Measurements from ENCODE around the gene VPS45.
"Not testable (repeated sequence)": the region's sequence is repeated elsewhere in the genome, so short reads cannot be mapped to it uniquely, and the experiment has no call there.

VPS45 gene

DNA sequence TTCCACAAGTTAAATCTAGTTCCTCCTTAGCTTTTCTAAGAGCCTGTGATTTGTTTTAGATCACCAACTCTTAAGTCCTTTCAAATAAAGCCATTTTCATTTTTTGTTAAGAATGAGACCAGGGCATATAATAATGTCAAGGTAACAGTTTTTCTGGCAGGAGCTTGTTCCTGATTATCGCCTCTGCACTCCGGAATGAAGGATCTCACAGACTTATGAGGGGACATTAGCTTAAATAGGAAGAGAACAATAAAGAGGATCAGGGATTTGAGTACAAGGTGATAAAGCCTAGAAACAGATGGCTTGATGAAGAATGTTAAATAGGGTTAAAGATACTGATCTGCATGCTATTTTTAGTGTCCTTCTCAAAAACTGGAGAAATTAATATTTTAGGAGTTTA, 43.4 kb upstream of the VPS45 start:
- no peak overlapping the region for H3K27ac ChIP-seq (ENCODE audit: low read depth, low read length)
- H2BK15ac ChIP-seq (replicated peaks; ENCODE audit: low read depth) = no peak overlapping the region
- no peak overlapping the region for H3K4me3 ChIP-seq (ENCODE audit: low read length)
- H2BK5ac ChIP-seq (ENCODE audit: low read length) = no peak overlapping the region
- H3K36me3 ChIP-seq (ENCODE audit: control insufficient read depth, insufficient read depth, low read length) = no peaks in the 10 kb centered on the region
- no peak overlapping the region for H4K8ac ChIP-seq (ENCODE audit: low read depth, low read length)
- no peak overlapping the region for H3K4ac ChIP-seq (ENCODE audit: low read depth, low read length)
- H3K23ac ChIP-seq (ENCODE audit: low read length) = no peak overlapping the region
- H3K79me1 ChIP-seq (ENCODE audit: low read length) = no peaks in the 10 kb centered on the region
- no peak overlapping the region for H2AK5ac ChIP-seq (ENCODE audit: low read length)
- no peaks in the 10 kb centered on the region for H3K79me2 ChIP-seq (ENCODE audit: control insufficient read depth, insufficient read depth, low read length)
- no peak overlapping the region for H3K4me2 ChIP-seq (ENCODE audit: low read length)
- no peak overlapping the region for H3K18ac ChIP-seq (ENCODE audit: low read length)
- WGBS (ENCODE audit: extremely low coverage, insufficient coverage, low lambda C conversion rate) = no CpG with 5 or more reads among the region's 2 CpGs
- no peak overlapping the region for H3K9ac ChIP-seq (ENCODE audit: low read length)
- H3K56ac ChIP-seq (ENCODE audit: low read length) = no peak overlapping the region
- H2BK120ac ChIP-seq (ENCODE audit: low read depth, low read length) = no peak overlapping the region
- H4K5ac ChIP-seq (ENCODE audit: low read length) = no peak overlapping the region
- no peaks in the 10 kb centered on the region for H3K4me1 ChIP-seq (ENCODE audit: control insufficient read depth, low read depth, low read length)
- H3K27me3 ChIP-seq (ENCODE audit: insufficient read depth, low read length, poor library complexity) = no peaks in the 10 kb centered on the region
- DNase-seq = no peak

GRCh38 chr1:150028322-150028721, 39.3 kb upstream of the VPS45 start:
- no peak overlapping the region for H3K27ac ChIP-seq (ENCODE audit: low read depth, low read length)
- H3K4me1 ChIP-seq (ENCODE audit: control insufficient read depth, low read depth, low read length) = no peaks in the 10 kb centered on the region
- DNase-seq = no peak
- no peak overlapping the region for H2BK5ac ChIP-seq (ENCODE audit: low read length)
- no peak overlapping the region for H2BK15ac ChIP-seq (replicated peaks; ENCODE audit: low read depth)
- no peak overlapping the region for H3K23ac ChIP-seq (ENCODE audit: low read length)
- H3K4ac ChIP-seq (ENCODE audit: low read depth, low read length) = no peak overlapping the region
- no peaks in the 10 kb centered on the region for H3K79me1 ChIP-seq (ENCODE audit: low read length)
- H2AK5ac ChIP-seq (ENCODE audit: low read length) = no peak overlapping the region
- no peak overlapping the region for H3K4me3 ChIP-seq (ENCODE audit: low read length)
- no peak overlapping the region for H3K9ac ChIP-seq (ENCODE audit: low read length)
- H4K8ac ChIP-seq (ENCODE audit: low read depth, low read length) = no peak overlapping the region
- H3K56ac ChIP-seq (ENCODE audit: low read length) = no peak overlapping the region
- no peak overlapping the region for H3K4me2 ChIP-seq (ENCODE audit: low read length)
- WGBS (ENCODE audit: extremely low coverage, insufficient coverage, low lambda C conversion rate) = no CpG with 5 or more reads among the region's 1 CpG
- no peaks in the 10 kb centered on the region for H3K79me2 ChIP-seq (ENCODE audit: control insufficient read depth, insufficient read depth, low read length)
- H3K18ac ChIP-seq (ENCODE audit: low read length) = no peak overlapping the region
- H3K36me3 ChIP-seq (ENCODE audit: control insufficient read depth, insufficient read depth, low read length) = no peaks in the 10 kb centered on the region
- no peak overlapping the region for H2BK120ac ChIP-seq (ENCODE audit: low read depth, low read length)
- no peak overlapping the region for H4K5ac ChIP-seq (ENCODE audit: low read length)
- H3K27me3 ChIP-seq (ENCODE audit: insufficient read depth, low read length, poor library complexity) = no peaks in the 10 kb centered on the region

- H3K27me3 ChIP-seq (ENCODE audit: insufficient read depth, low read length, poor library complexity) = no peaks in the 10 kb centered on the region
- H3K4ac ChIP-seq (ENCODE audit: low read depth, low read length) = no peak overlapping the region
- H3K9ac ChIP-seq (ENCODE audit: low read length) = no peak overlapping the region
- DNase-seq = no peak
- H3K79me2 ChIP-seq (ENCODE audit: control insufficient read depth, insufficient read depth, low read length) = no peaks in the 10 kb centered on the region
- H3K18ac ChIP-seq (ENCODE audit: low read length) = no peak overlapping the region
- H2BK5ac ChIP-seq (ENCODE audit: low read length) = no peak overlapping the region
- H3K79me1 ChIP-seq (ENCODE audit: low read length) = no peaks in the 10 kb centered on the region
- no peak overlapping the region for H3K56ac ChIP-seq (ENCODE audit: low read length)
- no peak overlapping the region for H4K5ac ChIP-seq (ENCODE audit: low read length)
- no peak overlapping the region for H2BK120ac ChIP-seq (ENCODE audit: low read depth, low read length)
- no peak overlapping the region for H3K4me2 ChIP-seq (ENCODE audit: low read length)
- no peaks in the 10 kb centered on the region for H3K36me3 ChIP-seq (ENCODE audit: control insufficient read depth, insufficient read depth, low read length)
- no peaks in the 10 kb centered on the region for H3K4me1 ChIP-seq (ENCODE audit: control insufficient read depth, low read depth, low read length)
- H3K4me3 ChIP-seq (ENCODE audit: low read length) = no peak overlapping the region
- H3K27ac ChIP-seq (ENCODE audit: low read depth, low read length) = no peak overlapping the region
- no peak overlapping the region for H2BK15ac ChIP-seq (replicated peaks; ENCODE audit: low read depth)
- H2AK5ac ChIP-seq (ENCODE audit: low read length) = no peak overlapping the region
- no peak overlapping the region for H3K23ac ChIP-seq (ENCODE audit: low read length)
- no peak overlapping the region for H4K8ac ChIP-seq (ENCODE audit: low read depth, low read length)
These were observed 33.2 kb upstream of the VPS45 start for GRCh38 chr1:150034336-150034735.

- Histone ChIP-seq H3K27ac (ENCODE audit: low read depth, low read length) (no peak overlapping the region), H3K56ac (ENCODE audit: low read length) (no peak overlapping the region), H3K79me2 (ENCODE audit: control insufficient read depth, insufficient read depth, low read length) (no peaks in the 10 kb centered on the region), H3K4me2 (ENCODE audit: low read length) (no peak overlapping the region), H3K4me3 (ENCODE audit: low read length) (no peak overlapping the region), H3K4ac (ENCODE audit: low read depth, low read length) (no peak overlapping the region), H3K27me3 (ENCODE audit: insufficient read depth, low read length, poor library complexity) (no peaks in the 10 kb centered on the region), H4K8ac (ENCODE audit: low read depth, low read length) (no peak overlapping the region), H3K9ac (ENCODE audit: low read length) (no peak overlapping the region), H3K23ac (ENCODE audit: low read length) (no peak overlapping the region), H2BK120ac (ENCODE audit: low read depth, low read length) (no peak overlapping the region), H3K36me3 (ENCODE audit: control insufficient read depth, insufficient read depth, low read length) (no peaks in the 10 kb centered on the region), H4K5ac (ENCODE audit: low read length) (no peak overlapping the region), H3K79me1 (ENCODE audit: low read length) (no peaks in the 10 kb centered on the region), H2AK5ac (ENCODE audit: low read length) (no peak overlapping the region), H3K4me1 (ENCODE audit: control insufficient read depth, low read depth, low read length) (no peaks in the 10 kb centered on the region), H3K18ac (ENCODE audit: low read length) (no peak overlapping the region), H2BK15ac (replicated peaks; ENCODE audit: low read depth) (no peak overlapping the region), H2BK5ac (ENCODE audit: low read length) (no peak overlapping the region)
- no CpG with 5 or more reads among the region's 2 CpGs for WGBS (ENCODE audit: extremely low coverage, insufficient coverage, low lambda C conversion rate)
- DNase-seq = no peak
These were observed 17.6 kb upstream of the VPS45 start for GRCh38 chr1:150049926-150050325.

DNA sequence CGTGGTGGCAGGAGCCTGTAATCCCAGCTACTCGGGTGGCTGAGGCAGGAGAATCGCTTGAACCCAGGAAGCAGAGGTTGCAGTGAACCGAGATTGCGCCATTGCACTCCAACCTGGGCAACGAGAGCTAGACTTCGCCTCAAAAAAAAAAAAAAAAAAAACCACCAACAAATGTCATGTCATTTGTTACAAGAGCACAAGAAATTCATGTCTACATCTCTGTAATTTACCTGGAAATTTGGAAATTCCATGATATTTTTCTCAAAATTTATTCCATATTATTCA, 16.5 kb upstream of the VPS45 start:
- Histone ChIP-seq H4K5ac (ENCODE audit: low read length) (no peak overlapping the region), H3K9ac (ENCODE audit: low read length) (no peak overlapping the region), H3K27me3 (ENCODE audit: insufficient read depth, low read length, poor library complexity) (no peaks in the 10 kb centered on the region), H3K18ac (ENCODE audit: low read length) (no peak overlapping the region), H2BK5ac (ENCODE audit: low read length) (no peak overlapping the region), H3K56ac (ENCODE audit: low read length) (no peak overlapping the region), H3K79me2 (ENCODE audit: control insufficient read depth, insufficient read depth, low read length) (no peaks in the 10 kb centered on the region), H3K36me3 (ENCODE audit: control insufficient read depth, insufficient read depth, low read length) (no peaks in the 10 kb centered on the region), H3K23ac (ENCODE audit: low read length) (no peak overlapping the region), H2BK120ac (ENCODE audit: low read depth, low read length) (no peak overlapping the region), H3K27ac (ENCODE audit: low read depth, low read length) (no peak overlapping the region), H3K4ac (ENCODE audit: low read depth, low read length) (no peak overlapping the region), H2AK5ac (ENCODE audit: low read length) (no peak overlapping the region), H2BK15ac (replicated peaks; ENCODE audit: low read depth) (no peak overlapping the region), H3K4me2 (ENCODE audit: low read length) (no peak overlapping the region), H3K79me1 (ENCODE audit: low read length) (no peaks in the 10 kb centered on the region), H3K4me3 (ENCODE audit: low read length) (no peak overlapping the region), H3K4me1 (ENCODE audit: control insufficient read depth, low read depth, low read length) (no peaks in the 10 kb centered on the region), H4K8ac (ENCODE audit: low read depth, low read length) (no peak overlapping the region)
- no peak for DNase-seq
- WGBS (ENCODE audit: extremely low coverage, insufficient coverage, low lambda C conversion rate) = no CpG with 5 or more reads among the region's 7 CpGs

- no CpG with 5 or more reads among the region's 3 CpGs for WGBS (ENCODE audit: extremely low coverage, insufficient coverage, low lambda C conversion rate)
- H3K79me1 ChIP-seq (ENCODE audit: low read length); H3K27me3 ChIP-seq (ENCODE audit: insufficient read depth, low read length, poor library complexity); H3K9ac ChIP-seq (ENCODE audit: low read length); H3K4me1 ChIP-seq (ENCODE audit: control insufficient read depth, low read depth, low read length); H3K18ac ChIP-seq (ENCODE audit: low read length); H3K36me3 ChIP-seq (ENCODE audit: control insufficient read depth, insufficient read depth, low read length); H4K5ac ChIP-seq (ENCODE audit: low read length); H4K8ac ChIP-seq (ENCODE audit: low read depth, low read length); DNase-seq; H3K4ac ChIP-seq (ENCODE audit: low read depth, low read length); H3K56ac ChIP-seq (ENCODE audit: low read length); H3K27ac ChIP-seq (ENCODE audit: low read depth, low read length); H3K23ac ChIP-seq (ENCODE audit: low read length); H2BK5ac ChIP-seq (ENCODE audit: low read length); H3K79me2 ChIP-seq (ENCODE audit: control insufficient read depth, insufficient read depth, low read length); H2AK5ac ChIP-seq (ENCODE audit: low read length); H3K4me2 ChIP-seq (ENCODE audit: low read length); H2BK15ac ChIP-seq (replicated peaks; ENCODE audit: low read depth); H3K4me3 ChIP-seq (ENCODE audit: low read length); H2BK120ac ChIP-seq (ENCODE audit: low read depth, low read length): not testable (repeated sequence)
These were observed 15.6 kb upstream of the VPS45 start for GRCh38 chr1:150051905-150052412.

Measured in mesendoderm (in vitro differentiated cells).